ENCODE measurements around the gene EEF2KMT.
"Not testable (repeated sequence)": the region's sequence is repeated elsewhere in the genome, so short reads cannot be mapped to it uniquely, and the experiment has no call there.

EEF2KMT gene, protein sequence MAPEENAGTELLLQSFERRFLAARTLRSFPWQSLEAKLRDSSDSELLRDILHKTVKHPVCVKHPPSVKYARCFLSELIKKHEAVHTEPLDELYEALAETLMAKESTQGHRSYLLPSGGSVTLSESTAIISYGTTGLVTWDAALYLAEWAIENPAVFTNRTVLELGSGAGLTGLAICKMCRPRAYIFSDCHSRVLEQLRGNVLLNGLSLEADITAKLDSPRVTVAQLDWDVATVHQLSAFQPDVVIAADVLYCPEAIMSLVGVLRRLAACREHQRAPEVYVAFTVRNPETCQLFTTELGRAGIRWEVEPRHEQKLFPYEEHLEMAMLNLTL

DNA sequence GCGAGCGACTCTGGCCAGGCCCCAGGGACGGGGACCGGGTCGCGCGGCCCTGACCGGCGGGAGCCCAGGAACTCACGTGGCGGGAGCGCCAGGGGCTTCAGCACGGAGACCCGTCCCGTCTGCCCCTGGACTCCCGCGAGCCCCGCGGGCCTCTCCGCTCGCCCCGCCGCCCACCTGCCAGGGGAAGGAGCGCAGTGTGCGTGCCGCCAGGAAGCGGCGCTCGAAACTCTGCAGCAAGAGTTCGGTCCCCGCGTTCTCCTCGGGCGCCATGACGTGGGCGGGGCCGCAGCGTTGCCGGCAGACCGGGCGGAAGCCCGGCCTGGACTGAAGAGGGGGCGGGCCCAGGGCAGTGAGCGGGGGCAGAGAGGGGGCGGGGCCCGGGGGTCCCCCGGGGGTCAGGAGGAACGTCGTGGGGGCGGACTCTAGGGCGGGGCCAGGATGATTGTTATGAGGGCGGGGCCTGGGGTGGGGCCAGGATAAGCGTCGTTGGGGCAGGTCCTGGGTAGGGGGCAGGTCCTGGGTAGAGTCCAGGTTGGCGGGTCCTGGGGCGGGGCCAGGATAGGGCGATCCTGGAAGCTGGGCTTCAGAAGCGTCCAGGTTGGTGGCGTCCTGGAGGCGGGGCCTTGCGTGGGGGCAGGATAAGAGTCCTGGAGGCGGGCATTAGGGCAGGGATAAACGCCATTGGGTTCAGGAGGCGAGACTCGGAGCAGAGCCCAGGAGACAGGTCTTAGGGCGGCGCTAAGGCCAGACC, at the start of gene EEF2KMT:
Gene EEF2KMT, minus strand, starts transcription at position 326 of the 751 bp plus-strand sequence. Its CDS starts 56 bp downstream, at position 270.
- peak; percentile 81 to 83 for DNase-seq (ENCODE audit: low read depth in 2 of 2)

DNA sequence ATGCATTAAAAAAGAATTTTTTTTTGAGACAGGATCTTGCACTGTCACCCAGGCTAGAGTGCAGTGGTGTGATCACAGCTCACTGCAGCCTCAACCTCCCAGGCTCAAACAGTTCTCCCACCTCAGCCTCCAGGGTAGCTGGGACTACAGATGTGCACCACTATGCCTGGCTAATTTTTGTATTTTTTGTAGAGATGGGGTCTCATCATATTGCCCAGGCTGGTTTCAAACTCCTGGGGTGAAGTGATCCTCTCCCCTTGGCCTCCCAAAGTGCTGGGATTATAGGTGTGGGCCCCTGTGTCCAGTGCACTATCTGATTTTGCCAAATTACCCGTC, 47.0 kb upstream of the EEF2KMT start:
- DNase-seq (ENCODE audit: low read depth in 2 of 2) = not testable (repeated sequence)

DNA sequence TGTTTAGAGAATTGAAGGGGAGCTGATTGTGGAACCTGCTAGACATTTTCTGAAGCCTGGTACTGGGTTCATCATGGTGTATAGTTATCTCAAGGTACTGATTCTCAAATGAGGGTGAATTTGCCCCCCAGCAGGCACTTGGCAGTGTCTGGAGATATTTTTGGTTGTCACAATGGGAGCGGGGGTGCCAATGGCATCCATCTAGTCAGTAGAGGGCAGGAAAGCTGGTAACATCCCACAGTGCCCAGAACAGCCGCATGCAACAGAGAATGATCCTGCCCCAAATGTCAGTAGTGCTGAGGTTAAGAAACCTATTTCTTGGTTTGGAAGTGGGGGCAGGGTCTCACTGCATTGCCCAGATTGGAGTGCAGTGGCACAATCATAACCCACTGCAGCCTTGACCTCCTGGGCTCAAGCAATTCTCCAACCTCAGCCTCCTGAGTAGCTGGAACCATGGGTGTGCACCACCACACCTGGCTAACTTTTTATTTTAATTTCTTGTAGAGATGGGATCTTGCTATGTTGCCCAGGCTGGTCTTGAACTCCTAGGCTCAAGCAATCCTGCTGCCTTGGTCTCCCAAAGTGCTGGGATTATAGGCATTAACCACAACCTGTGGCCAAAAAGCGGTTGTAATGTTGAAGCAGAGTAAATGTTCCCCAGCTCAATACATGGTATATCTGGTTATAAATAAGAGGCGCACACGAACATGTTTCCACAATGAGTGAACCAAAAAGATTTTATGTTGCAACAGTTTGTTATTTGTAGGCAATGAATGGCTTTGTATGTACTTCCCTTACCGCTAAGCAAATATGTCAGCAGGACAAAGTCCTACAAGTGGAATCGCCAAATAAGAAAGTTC, 46.4 kb upstream of the EEF2KMT start:
- no peak for DNase-seq (ENCODE audit: low read depth in 2 of 2)

DNA sequence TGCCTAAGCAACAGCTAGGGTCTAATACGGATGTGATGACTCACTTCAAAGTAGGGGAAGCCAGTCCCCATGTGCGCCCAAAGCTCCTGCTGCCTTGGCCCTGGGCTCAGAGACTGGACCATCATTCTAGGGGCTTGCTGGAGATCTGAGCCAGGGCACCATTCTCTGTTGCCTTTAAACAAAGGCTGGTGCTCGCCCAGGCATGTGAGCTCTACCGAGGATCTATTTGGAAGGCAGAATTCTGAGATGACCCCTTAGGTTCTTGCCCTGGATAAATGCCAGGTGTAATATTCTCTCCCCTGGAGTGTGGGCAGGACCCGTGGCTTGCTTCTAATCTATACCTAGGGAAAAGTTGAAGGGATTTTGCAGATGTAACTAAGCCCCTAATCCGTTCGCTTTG, 42.6 kb upstream of the EEF2KMT start:
- not testable (repeated sequence) for DNase-seq (ENCODE audit: low read depth in 2 of 2)

DNA sequence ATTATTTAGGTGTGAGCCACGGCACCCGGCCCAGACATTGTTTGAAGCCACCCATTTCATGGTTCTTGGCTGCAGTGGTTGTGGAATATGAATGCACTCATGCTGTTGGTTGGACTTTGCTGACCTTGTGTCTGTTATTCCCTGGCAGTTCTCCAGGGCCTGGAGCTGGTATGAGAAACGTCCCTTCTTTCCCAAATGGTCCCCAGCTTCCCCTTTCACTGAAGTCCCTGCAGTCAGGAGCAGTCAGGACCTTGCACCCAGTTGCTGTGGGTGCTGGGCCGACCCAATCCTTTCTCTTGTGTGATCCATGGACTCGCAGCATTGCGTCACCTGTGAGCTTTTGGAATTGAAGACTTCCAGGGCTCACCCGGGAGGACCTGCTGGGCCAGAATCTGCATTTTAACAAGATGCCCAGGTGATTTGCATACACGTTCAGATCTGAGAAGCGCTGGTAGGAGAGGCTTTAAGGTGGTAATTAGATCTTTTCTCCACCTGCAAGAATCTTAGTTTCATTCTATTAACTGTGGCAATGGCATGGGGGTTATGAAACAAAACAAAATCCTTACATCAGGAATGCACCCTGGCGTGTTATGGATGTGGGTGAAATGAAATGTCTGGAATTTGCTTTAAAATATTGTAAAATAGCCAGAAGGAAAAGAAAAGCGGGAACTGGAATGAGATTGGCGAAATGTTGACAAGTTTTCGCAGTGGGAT, 37.3 kb upstream of the EEF2KMT start:
- DNase-seq (ENCODE audit: low read depth in 2 of 2) = not testable (repeated sequence)

DNA sequence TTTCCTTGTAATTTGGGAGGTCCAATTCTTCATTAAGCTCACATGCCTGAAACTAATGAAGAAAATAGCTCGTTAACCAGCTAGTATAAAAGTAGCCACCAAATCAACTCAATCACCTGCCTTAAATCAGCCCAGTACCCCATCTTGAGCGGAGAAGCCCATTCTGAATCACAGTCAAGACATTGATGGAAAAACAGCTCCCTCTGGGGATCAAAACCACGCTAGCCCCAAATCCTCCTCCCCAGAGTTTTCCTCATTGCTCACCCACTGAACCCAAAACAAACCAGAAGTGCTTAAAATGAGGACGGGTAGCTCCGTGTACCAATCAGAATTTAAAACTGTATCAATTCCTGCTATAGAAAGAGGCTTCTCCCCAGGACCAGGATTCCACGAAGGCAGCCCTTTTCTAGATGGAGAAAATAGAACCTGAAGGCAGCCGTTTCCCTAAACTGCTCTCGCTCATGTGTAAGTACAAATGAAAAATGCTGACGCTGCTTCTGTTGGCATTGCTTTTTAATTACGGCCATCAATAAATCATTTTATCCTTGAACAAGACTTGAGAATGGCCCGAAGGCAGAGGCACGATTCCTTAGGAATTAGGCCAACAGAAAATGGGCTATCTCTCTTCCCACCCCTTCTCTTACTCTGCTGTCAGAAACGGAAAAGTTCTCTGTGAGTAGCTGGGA, 35.5 kb upstream of the EEF2KMT start:
- DNase-seq (ENCODE audit: low read depth in 2 of 2) = not testable (repeated sequence)

DNA sequence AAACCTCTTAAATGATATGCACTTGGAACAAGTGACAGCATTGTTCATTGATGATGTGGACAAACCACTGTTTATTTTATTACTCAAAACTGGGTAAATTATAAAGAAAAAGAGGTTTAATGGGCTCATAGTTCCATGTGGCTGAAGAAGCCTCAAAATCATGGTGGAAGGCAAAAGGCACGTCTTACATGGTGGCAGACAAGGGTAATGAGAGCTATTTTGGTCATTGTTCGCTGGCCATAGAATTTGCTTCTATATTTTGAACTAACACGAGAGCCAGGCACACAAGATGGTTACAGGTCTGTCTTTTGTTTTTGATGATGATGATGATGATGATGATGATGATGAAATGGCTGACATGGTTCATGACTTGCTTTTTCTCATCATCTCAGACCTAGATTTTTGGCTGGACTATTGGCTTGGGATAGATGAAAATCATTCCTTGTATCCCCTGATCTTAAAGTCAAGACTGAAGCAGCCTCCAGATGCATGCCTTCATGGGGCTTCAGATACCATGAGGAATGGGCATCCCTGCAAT, 33.9 kb upstream of the EEF2KMT start:
- not testable (repeated sequence) for DNase-seq (ENCODE audit: low read depth in 2 of 2)

DNA sequence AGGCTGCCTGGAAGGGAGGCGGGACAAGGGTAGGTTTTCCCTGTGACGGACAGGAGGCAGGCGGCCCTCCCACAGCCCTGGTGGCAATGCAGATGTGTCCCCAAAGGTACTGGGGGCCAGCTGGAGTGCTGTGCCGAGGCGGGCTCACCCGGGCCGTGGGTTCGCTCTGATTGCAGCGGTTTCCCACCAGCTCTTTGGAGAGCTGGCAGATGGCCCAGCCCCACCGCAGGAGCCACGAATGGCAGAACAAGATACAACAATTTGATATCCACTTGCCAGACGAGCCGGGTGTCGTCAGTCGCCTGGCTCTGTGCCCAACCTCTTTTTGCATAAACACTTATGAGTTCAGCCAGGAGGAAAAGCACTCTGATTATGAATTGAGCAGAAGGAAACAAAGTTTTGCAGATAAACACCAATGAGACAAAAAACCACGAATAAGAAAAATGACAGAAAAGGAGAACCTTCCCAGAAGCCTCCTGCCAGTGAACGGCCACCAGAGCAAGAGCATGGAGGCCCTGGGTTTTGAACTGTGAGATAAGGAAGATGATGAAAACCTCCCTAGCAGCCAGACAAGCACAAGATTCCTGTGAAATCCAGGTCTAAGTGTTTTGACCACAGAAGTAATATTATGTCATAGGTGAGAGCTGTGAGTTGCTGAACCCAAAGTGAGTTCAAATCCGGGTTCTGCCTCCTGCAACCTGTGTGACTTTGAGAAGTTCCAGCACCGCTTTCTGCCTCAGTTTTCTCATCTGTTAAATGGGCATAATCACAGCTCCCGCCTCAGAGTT, 19.9 kb upstream of the EEF2KMT start:
- DNase-seq (ENCODE audit: low read depth in 2 of 2) = not testable (repeated sequence)

DNA sequence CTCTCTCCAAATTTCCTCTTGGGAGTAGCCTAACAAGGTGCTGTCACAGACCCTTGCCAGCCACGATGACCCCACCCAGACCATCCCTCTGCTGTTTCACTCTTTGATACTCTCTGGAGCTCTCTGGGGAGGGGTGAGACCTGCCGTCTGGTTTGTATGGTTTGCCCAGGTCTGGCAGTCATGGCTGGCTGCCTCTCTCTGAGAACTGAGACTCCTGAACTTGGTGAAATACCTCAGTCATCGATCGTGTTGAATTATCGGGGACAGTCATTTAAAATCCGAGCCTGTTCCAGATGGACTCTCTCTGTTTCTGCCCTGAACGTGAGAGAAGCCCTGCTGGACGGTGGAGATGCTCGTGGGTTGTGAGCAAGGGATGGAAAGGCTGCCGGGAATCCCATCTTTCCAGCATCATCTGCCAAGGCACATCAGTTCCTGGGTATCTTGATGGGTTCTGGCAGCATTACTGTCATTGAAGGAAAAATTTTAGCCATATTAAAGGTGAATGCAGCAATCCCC, 19.2 kb upstream of the EEF2KMT start:
- DNase-seq (ENCODE audit: low read depth in 2 of 2) = not testable (repeated sequence)

DNA sequence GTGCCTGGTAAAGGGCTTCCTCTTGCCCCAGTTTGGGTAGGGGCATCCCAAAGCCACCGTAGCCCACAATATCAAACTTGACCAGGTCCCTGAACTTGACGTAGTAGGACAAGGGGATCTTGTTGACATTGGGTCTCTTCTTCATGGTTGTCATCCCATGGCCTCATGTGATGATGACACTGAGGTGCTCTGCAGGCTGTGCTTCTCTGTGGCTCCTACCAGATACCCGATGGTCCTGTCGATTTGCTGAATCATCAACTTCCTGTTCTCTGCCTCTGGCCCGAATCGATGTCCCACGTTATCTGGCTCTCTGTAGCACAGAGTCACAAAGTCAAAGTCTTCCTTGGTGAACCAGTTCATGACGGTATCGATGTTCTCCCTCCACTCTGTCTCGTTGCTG, 13.3 kb upstream of the EEF2KMT start:
- DNase-seq (ENCODE audit: low read depth in 2 of 2) = not testable (repeated sequence)

DNA sequence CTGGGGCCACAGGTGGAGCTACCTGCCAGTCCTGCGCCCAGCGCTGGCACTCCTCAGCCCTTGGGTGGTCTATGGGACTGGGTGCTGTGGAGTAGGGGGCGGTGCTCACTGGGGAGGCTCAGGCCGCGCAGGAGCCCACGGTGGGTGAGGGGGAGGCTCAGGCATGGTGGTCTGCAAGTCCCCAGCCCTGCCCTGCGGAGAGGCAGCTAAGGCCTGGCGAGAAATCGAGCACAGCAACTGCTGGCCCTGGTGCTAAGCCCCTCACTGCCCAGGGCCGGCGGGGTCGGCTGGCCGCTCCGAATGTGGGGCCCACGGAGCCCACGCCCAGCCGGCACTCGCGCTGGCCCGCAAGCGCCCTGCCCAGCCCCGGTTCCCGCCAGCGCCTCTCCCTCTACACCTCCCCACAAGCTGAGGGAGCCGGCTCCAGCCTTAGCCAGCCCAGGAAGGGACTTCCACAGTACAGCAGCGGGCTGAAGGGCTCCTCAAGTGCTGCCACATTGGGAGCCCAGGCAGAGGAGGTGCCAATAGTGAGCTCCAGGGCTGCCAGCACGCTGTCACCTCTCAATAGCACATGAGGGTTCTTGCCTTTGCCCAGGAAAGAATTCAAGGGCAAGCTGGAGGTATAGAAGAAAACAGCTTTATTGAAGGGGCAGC, 11.0 kb upstream of the EEF2KMT start:
- no peak for DNase-seq (ENCODE audit: low read depth in 2 of 2)

DNA sequence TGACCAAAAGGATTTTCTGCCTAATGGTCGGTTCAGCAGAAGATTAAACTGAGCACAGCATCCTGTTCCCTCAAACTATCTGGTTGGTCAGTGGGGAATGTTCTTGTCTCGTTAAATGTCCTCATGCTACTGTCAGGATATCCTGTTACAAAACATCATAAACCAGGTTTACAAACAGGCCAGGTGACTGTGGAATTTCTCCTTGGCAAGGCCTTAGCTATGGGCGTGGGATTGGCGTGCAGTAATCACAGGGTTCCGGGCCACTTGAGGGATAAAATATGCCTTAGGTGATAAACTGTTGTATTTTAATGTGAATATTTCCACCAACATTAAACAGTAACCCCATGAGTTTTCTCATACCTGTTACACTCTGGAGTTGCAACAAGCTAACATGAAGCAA, 7.4 kb upstream of the EEF2KMT start:
- DNase-seq (ENCODE audit: low read depth in 2 of 2) = not testable (repeated sequence)

DNA sequence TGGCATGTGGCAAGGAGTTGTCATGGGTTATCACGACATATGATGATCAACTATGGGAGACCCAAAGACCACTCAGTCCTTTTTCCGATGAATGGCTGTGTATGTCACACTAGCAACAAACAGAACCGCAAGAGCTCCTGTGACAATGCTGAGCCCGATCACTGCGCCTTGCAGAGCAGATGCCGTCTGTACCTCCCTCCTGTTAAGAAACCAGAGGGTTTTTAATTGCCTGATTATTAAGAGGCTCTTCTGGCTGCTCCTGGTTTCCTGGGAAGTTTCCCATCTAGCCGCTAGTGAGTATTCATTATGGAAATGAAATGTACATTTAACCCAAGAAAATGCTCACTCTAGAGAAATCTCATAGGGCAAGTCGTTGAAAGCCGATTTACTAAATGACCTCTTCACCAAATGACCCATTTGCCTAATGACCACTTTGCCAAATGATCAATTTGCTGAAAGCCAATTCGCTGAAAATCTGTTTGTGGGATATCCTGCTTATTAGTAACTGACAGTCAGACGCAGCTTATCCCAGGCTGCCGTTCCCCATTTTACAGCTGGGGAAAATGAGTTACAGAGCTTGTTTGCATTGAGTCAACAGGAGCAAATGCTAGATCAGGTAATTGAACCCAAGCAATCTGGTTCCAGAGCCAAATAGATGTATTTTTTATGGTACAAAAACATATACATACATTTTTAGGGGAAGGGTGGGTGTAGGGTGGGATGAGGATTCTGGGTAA, 5.9 kb upstream of the EEF2KMT start:
- not testable (repeated sequence) for DNase-seq (ENCODE audit: low read depth in 2 of 2)

DNA sequence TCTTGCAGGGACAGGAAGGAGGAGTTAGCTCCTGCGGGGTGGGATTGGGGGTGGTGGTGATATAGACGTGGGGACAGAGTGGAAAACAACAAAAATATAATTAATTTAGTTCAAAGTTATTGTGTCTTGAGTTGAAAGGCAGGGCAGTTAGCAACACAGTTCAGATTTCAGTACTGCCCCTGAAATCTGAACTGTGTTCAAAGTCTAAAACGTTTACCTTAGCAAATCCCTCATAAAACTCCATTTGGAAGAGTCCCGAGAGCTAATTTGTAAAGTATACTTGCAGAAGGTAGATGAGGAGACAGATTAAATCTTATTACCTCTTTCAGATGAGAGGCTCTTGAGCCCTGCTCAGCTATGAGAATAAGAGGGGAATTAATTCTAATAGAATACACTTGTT, 1.6 kb upstream of the EEF2KMT start:
- not testable (repeated sequence) for DNase-seq (ENCODE audit: low read depth in 2 of 2)

DNA sequence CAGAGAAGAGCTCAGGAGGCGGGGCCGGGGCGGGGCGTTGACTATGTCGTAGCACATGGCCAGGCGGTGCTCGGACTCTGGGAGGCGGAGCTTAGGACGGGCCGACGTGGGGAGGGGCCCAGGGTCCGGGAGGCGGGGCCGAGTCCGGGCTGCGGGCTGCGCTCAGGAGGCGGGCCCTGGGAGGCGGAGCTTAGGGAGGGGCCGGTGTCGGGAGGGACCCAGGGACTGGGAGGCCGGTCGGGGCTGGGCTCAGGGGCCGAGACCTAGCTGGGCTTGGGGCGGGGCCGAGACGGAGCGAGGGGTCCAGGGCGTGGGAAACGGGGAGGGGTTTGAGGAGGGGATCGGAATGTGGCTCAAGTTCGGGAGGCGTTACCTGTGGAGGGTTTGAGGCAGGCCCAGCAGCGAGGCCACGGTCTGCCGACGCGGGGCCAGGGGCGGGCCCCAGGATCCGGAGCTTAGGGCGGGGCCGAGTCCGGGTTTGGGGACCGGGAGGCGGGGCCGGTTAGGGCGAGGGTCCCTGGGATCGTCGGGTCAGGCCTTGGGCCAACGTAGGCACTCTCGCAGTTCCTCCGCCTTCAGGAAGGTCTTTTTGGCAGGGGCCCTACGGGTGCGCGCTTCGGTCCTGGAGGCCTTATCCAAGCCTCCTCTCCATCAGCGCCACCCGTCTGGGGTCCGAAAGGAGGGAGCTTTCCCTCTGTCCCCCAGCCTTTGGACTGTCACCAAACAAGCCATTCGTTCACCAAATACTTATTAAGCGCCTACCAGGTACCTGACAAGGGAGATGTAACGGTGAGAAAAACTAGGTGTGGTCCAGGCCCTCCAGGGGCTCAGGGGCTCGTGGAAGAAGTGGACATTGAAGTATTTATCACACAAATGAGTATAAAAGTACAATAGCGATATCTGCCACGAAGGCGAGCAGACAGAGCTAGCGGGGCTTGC, 895 bp upstream of the EEF2KMT start:
- DNase-seq (ENCODE audit: low read depth in 2 of 2) = peak; percentile 91

DNA sequence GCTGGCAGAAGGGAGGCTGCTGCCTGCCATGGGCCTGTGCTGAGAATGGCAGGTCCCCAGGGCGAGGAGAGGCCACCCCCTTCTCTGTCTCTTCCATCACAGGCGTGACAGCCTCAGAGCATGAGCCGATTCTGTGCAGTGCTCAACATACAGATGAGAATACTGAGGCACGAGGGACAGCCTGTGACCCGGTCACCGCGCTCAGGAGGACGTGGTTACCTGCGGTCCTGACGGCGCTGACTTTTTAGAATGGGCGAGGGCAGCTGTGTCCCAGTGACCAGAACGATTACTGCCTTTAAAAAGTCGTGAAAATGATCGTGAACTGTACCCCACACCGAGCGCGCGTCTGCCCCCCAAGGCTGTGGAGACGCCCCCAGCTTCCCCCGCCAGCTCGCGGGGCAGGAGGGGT, 530 bp downstream of the EEF2KMT start:
- not testable (repeated sequence) for DNase-seq (ENCODE audit: low read depth in 2 of 2)

DNA sequence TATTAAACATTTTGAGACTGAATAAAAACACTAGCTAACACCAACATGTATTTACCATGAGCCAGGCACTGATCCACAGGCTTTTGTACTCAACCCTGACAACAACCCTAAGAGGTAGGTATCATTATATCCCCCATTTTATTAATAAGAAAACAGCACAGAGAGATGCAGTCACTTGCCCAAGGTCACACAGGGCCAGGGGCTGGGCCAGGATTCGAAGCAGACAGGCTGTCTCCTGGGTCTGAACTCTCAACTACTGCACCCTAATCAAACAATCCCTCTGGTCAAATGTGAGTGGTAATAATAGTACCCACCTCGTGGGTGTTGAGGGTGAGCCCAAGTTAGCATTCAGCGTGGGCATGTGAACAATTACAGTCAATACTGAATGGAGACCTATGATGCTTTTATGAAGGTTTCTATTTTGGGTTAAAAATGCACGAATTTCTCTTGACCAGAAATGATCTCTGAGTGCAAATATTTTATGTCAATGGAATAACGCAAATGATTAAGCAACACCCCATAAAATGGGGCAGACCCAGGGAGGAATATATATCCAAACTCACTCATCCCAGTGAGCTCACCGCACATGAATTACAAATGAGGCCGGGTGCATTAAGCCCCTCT, 1.0 kb downstream of the EEF2KMT start:
- DNase-seq (ENCODE audit: low read depth in 2 of 2) = not testable (repeated sequence)
